GM23338 (cell line): Measurements from ENCODE around the gene MT1HL1.

ENCODE experiments used
- CREB1 ChIP-seq: fragments of 250-450 bp; sonication (Bioruptor Pico); IDR thresholded peaks from 2 replicates; pipeline ENCODE4 v1.5.0; 2020; ENCODE audit warnings: low read depth, mild to moderate bottlenecking, moderate library complexity
- ETS1 ChIP-seq: IDR thresholded peaks from 2 replicates; pipeline ENCODE4 v1.6.1; 2016; ENCODE audit warnings: antibody characterized with exemption
- EZH2 ChIP-seq: fragments of 200-600 bp; sonication (generic); IDR thresholded peaks from one replicate; pipeline ENCODE4 v1.8.0; 2017; ENCODE audit warnings: antibody characterized with exemption, mild to moderate bottlenecking, low read depth; ENCODE audit not compliant: unreplicated experiment
- EZH2phosphoT487 ChIP-seq: fragments of 200-600 bp; sonication (generic); IDR thresholded peaks from one replicate; pipeline ENCODE4 v1.8.1; 2018; ENCODE audit warnings: antibody characterized with exemption; ENCODE audit not compliant: unreplicated experiment
- JUNB ChIP-seq: IDR thresholded peaks from one replicate; pipeline ENCODE4 v1.6.1; 2016; ENCODE audit warnings: antibody characterized with exemption; ENCODE audit not compliant: unreplicated experiment
- POLR2AphosphoS5 ChIP-seq: IDR thresholded peaks from 2 replicates; pipeline ENCODE4 v1.6.1; 2016; ENCODE audit warnings: antibody characterized with exemption, low read depth
- STAT1 ChIP-seq: IDR thresholded peaks from one replicate; pipeline ENCODE4 v1.6.1; 2016; ENCODE audit warnings: antibody characterized with exemption; ENCODE audit not compliant: unreplicated experiment
- ZNF114 ChIP-seq: fragments of 250-450 bp; sonication (Bioruptor Pico); IDR thresholded peaks from 2 replicates; pipeline ENCODE4 v1.5.0; 2020; ENCODE audit warnings: mild to moderate bottlenecking, moderate library complexity
- ZNF331 ChIP-seq: fragments of 250-450 bp; sonication (Bioruptor Pico); IDR thresholded peaks from 2 replicates; pipeline ENCODE4 v1.5.0; 2020; ENCODE audit warnings: low read depth, mild to moderate bottlenecking, moderate library complexity
- TF ChIP-seq, protein P1 (sequence below), 2 experiments: fragments of 200-600 bp in 1 of 2; sonication (generic) in 1 of 2; conservative IDR thresholded peaks; 2 replicates each; pipeline versions ENCODE4 v1.5.1 to v1.6.1; 2016 to 2017; ENCODE audit warnings: antibody characterized with exemption in 2 of 2, low read depth in 2 of 2, mild to moderate bottlenecking in 2 of 2, moderate library complexity in 1 of 2
- TF ChIP-seq, protein P2 (sequence below): IDR thresholded peaks from one replicate; pipeline ENCODE4 v1.6.1; 2018; ENCODE audit warnings: antibody characterized with exemption; ENCODE audit not compliant: unreplicated experiment

- TF ChIP-seq, protein P1, sequence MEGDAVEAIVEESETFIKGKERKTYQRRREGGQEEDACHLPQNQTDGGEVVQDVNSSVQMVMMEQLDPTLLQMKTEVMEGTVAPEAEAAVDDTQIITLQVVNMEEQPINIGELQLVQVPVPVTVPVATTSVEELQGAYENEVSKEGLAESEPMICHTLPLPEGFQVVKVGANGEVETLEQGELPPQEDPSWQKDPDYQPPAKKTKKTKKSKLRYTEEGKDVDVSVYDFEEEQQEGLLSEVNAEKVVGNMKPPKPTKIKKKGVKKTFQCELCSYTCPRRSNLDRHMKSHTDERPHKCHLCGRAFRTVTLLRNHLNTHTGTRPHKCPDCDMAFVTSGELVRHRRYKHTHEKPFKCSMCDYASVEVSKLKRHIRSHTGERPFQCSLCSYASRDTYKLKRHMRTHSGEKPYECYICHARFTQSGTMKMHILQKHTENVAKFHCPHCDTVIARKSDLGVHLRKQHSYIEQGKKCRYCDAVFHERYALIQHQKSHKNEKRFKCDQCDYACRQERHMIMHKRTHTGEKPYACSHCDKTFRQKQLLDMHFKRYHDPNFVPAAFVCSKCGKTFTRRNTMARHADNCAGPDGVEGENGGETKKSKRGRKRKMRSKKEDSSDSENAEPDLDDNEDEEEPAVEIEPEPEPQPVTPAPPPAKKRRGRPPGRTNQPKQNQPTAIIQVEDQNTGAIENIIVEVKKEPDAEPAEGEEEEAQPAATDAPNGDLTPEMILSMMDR (conservative IDR thresholded peaks at IDR 0.05; ENCODE audit: low read depth in 2 of 2) = no peak
- TF ChIP-seq EZH2phosphoT487 (no peak), ZNF331 (CRISPR knock-in tag) (no peak), CREB1 (CRISPR knock-in tag) (no peak), POLR2AphosphoS5 (no peak), JUNB (no peak), ETS1 (no peak), ZNF114 (CRISPR knock-in tag) (no peak), EZH2 (no peak), STAT1 (no peak)
- TF ChIP-seq, protein P2, sequence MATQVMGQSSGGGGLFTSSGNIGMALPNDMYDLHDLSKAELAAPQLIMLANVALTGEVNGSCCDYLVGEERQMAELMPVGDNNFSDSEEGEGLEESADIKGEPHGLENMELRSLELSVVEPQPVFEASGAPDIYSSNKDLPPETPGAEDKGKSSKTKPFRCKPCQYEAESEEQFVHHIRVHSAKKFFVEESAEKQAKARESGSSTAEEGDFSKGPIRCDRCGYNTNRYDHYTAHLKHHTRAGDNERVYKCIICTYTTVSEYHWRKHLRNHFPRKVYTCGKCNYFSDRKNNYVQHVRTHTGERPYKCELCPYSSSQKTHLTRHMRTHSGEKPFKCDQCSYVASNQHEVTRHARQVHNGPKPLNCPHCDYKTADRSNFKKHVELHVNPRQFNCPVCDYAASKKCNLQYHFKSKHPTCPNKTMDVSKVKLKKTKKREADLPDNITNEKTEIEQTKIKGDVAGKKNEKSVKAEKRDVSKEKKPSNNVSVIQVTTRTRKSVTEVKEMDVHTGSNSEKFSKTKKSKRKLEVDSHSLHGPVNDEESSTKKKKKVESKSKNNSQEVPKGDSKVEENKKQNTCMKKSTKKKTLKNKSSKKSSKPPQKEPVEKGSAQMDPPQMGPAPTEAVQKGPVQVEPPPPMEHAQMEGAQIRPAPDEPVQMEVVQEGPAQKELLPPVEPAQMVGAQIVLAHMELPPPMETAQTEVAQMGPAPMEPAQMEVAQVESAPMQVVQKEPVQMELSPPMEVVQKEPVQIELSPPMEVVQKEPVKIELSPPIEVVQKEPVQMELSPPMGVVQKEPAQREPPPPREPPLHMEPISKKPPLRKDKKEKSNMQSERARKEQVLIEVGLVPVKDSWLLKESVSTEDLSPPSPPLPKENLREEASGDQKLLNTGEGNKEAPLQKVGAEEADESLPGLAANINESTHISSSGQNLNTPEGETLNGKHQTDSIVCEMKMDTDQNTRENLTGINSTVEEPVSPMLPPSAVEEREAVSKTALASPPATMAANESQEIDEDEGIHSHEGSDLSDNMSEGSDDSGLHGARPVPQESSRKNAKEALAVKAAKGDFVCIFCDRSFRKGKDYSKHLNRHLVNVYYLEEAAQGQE = no peak
These were observed 45.1 kb downstream of the MT1HL1 start for GRCh38 chr1:236959112-236959511.
